NOMO-1 treated with dmso at 0.1 percent for 144 hours (cell line): ENCODE data around the gene SERTAD2.

Experiments used
- DNase-seq: peaks from one replicate; lab custom pipeline; 2025; ENCODE audit not compliant: unreplicated experiment; lab: John Stamatoyannopoulos, UW

Gene SERTAD2

DNA sequence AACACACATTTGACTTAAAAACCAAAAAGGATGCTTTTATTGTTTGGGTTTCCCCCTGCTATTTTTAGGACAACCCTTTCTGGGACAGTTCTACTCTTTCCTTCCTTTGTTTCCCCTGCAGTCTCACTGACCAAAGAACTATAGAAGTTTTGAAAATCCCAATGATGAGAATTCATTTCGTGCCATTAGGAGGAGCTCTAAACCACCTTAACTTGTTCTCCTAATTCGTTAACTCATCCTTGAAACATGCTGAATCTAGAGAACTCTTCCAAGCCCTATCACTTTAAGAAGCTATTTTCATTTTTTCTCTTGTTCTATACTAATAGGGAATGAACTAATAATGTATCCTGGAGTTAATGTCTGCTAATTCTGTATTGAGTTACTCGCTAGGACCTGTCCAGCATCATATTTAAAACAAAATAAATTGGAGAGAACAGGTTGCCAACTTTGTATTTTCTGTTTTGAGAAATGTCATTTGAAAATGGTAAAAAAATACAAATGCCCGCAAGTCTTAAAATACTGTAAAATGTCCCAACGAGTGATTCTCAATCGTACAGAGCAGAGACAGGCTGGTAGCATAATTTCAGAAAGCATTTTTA lies 66.7 kb downstream of the SERTAD2 start:
- DNase-seq, result no peak

DNA sequence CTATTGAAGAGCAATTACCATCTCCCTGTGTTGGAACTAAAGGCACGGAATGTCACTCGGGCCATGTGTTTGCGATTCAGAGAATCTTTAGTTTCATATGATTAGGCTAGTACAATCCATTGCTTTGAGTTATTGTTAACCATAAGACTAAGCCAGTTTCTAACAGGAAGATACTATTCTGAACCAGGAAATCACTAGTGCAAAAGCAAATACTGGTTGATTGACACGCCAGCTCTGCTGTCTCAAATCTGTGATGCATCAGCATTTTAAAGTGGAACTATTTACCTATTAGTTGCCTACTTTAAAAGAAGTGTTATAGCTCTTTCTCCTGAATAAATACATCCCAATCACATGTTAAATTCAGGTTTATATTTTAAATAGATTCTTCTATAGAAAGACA lies 67.7 kb downstream of the SERTAD2 start:
- no peak for DNase-seq

DNA sequence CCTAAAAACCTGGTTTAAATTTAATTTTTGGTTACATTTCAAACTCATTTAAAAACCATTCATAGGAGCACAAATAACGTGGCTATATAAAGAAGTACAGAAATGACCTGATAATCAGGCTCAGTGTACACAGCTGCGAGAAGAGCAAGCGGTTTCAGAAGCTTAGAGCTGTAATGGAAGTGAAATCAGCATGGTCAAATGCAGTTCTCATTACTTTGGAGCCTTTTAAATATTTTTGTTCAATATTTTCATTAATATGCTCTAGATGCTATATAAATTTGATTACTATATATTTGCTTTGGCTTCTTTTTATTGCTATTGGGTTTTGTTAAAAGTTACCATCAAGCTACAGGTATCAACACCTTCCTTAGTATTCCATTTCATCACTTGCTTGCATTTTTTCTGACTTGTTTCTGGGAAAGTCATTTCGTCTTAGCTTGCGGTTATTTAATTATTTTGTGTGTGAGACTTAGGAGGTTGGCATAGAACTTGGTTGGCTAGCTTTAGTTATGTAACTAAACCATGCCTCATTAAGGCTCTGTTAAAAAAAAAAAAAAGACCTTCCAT lies 70.9 kb downstream of the SERTAD2 start:
- DNase-seq, result no peak

DNA sequence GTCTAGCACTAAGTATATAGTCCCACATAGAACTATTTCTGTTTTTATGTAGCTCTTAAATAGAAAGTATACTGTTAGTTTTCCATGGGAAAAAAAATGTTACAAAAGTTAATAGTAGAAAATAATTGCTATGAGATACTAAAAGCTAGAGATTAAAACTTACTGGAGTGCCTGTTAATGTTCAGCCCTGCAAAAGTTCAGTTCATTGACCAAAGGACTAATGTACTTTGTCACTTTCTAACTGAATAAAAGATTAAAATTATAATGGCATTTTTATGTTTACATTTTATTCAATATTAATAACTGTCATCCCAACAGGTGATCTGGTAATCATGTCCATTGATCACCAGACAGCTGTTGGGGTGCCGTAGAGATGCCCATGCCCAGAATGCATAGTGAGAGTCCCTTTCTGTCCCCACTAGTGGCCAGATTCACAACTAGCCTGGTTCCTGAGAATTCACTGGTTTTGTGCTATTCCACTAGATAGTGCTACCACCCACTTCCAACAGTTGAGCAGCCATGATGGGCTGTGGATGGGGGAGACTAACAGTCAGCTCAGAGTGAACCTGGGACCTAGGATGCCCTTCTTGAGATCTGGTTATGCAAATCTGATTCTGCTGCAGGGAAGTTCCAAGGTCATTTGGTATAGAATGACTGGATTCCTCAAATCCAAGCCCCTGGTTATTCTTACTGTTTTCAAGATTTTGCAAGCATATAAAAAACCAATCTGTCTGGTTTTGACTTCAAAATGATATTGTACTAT lies 71.8 kb downstream of the SERTAD2 start:
- no peak for DNase-seq
